D721Med (cell line): ENCODE measurements around the gene MSN.

Source experiments
- DNase-seq: peaks from one replicate; pipeline ENCODE4 v3.0.0; 2011; ENCODE audit warnings: low spot score; ENCODE audit not compliant: insufficient read length
- FAIRE-seq: peaks from 2 replicates; lab custom pipeline; 2011; peaks lifted over from hg19 to GRCh38; lab: Jason Lieb, UNC
- TF ChIP-seq, protein P1 (sequence below): IDR thresholded peaks from 2 replicates; pipeline ENCODE4 v1.5.1; 2012; ENCODE audit warnings: mild to moderate bottlenecking, control low read depth; ENCODE audit not compliant: insufficient read depth; ENCODE audit errors: missing control alignments

MSN gene

DNA sequence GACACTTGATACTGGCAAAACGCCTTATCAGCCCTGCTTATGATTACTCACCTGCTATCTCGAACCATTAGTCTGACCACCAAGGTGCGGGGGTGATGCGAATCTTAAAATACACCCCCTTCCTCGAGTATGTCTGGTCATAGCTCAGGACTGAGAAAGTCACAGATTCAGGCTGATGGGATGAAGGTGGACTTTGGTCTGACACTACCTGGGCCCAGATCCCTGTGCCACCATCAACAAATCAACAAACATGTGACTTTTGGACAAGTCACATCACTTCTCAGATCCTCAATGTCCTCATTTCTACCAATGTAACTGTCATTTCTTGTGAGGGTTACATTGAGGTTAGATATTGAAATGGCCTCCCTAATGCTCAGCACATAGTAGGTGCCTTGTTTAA lies 9.8 kb upstream of the MSN start:
- DNase-seq = no peak
- no peak for FAIRE-seq
- TF ChIP-seq, protein P1, sequence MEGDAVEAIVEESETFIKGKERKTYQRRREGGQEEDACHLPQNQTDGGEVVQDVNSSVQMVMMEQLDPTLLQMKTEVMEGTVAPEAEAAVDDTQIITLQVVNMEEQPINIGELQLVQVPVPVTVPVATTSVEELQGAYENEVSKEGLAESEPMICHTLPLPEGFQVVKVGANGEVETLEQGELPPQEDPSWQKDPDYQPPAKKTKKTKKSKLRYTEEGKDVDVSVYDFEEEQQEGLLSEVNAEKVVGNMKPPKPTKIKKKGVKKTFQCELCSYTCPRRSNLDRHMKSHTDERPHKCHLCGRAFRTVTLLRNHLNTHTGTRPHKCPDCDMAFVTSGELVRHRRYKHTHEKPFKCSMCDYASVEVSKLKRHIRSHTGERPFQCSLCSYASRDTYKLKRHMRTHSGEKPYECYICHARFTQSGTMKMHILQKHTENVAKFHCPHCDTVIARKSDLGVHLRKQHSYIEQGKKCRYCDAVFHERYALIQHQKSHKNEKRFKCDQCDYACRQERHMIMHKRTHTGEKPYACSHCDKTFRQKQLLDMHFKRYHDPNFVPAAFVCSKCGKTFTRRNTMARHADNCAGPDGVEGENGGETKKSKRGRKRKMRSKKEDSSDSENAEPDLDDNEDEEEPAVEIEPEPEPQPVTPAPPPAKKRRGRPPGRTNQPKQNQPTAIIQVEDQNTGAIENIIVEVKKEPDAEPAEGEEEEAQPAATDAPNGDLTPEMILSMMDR = no peak

DNA sequence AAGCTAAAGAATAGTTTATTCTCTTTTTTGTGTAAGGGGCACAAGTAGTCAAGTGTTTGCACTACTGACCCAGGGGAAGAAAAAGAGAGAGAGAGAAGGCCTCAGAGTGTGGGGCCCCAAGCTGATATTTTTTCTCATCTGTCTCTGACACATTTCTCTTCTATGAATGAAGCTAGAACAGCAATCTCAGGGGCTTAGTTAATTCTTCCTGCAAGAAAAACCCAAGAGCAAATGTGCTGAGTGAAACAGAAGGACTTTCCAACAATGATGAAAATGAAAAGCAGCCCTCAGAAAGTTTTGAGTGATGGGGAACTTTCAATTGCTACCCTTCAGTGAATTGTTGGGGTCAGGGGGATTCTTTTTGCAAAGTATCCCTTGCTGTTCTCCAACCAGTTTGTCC lies 9.2 kb upstream of the MSN start:
- no peak for DNase-seq
- FAIRE-seq = no peak
- TF ChIP-seq, protein P1 = no peak

DNA sequence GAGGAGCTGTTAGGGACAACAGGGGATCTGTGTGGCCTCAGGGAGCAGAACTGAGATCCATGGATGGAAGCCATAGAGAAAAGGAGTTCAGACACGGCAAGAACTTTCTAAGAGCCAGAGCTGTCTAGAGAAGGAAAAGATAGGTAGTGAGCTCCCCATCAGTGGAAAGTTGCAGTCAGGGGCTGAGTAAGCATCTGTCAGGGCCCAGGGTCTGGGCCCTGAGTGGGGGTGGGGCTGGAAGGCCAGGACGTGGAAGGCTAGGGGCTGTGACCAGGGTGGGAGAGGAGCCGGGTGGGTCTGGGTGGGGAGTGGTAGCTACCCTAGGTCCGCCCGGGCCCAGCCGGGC lies 324 bp upstream of the MSN start:
- DNase-seq (no peak), FAIRE-seq (no peak)
- TF ChIP-seq, protein P1 = no peak

DNA sequence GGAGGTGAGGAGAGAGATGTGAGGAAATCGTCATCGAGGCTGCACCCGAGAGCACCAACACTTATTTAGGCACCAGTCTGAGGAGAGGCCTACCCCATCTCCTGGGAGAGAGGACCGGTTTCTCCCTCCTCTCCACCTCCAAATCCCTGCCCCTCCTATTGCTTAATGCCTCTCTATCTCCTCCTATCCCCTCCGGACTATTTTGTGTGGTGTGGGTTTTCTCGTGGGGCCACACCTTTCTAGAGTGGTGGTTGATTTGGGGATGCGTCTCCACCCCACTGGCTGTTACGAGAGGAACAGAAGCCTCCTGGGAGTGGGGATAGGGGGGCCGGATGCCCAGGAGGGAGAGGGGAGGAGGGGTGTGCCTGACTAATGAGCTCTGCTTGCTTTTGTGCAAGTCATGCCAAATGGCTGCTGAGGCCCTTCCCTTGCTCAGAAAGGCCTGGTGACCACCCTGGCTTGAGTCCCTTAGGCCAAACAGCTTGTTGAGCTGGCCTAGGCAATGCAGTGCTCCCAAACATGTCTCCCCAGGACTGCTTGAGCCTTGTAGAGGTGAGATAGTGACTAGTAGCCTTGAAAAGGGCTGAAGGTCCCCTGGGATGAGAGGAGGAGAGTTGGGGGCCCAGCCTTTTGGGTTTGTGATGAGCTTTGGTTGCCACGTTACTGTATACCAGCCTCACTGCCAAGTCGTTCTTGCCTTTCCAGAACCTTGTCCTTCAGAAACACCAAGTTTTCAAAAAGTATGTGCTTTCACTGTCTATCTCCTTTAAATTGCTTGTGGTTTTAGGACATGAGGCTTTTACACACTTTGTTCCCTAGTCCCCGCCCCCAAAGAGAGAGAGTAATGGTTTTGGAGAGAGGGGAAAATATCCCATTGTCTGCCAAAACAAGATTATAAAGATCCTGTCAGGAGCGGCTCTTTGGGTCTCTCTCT lies 1.2 kb downstream of the MSN start:
- no peak for FAIRE-seq
- TF ChIP-seq, protein P1 = no peak

DNA sequence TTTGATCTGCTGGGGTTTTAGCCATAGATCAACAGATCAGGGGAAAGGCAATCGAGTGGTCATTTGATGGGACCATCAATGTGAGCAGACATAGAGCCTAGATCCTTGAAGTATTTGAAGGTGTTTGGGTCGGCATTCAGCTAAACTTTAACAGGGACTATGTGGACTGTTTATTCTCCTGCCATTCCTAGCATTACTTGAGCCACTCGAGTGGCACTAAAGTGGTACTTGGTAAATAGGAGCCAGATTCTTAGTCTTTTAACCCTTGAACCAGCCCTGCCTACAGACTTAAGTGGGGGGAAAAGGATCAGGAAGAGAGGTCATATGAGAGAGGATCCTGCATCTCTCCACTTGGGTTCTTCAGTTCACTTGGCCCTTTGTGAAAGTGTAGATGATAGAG lies 3.8 kb downstream of the MSN start:
- DNase-seq (no peak), FAIRE-seq (no peak)
- TF ChIP-seq, protein P1 = no peak

More for the DNA sequence above, 1.2 kb downstream of the MSN start:
- no peak for DNase-seq

DNA sequence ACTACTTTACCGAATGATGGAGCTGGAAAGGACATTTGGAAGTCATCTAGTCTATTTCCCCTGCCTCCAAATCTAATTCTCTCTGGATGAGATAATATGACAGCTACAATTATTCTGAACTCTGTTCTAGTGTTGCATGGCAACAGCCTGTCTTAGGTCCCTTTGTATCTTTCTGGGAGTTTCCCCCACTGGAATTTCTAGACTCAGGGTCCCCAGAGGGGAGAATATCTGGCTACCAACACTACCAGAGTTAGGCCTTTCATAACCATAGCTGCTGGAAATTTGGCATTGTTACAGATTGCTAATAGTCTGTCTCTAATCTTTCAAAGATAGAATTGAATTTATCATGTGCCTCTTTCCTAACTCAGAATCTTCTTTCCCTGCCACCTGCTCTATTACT lies 4.5 kb downstream of the MSN start:
- TF ChIP-seq, protein P1 = no peak
- DNase-seq (no peak), FAIRE-seq (no peak)

DNA sequence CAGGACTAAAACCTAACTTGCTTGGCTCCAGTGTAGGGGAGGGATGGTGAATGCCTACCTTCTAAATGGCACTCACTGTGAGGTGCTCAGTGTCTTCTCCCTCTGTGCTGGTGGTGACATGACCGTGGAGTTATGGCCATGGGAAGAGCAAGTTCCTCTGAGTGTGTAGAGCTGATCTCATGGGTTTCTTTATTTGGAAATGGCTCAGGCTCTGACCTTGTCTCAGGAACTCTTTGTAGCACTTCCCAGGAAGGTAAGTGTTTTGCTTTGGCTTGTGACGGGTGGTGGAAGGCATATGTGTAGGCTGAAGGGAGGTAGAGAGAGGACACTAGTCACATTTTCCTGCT lies 6.4 kb downstream of the MSN start:
- no peak for FAIRE-seq
- no peak for DNase-seq
- TF ChIP-seq, protein P1 = no peak
